Measurements from ENCODE around the gene TMCC1.
A peak's percentile ranks its signal among the peaks of the same experiment; 100 is the strongest.
"Not testable (repeated sequence)": the region's sequence is repeated elsewhere in the genome, so short reads cannot be mapped to it uniquely, and the experiment has no call there.

TMCC1 gene

DNA sequence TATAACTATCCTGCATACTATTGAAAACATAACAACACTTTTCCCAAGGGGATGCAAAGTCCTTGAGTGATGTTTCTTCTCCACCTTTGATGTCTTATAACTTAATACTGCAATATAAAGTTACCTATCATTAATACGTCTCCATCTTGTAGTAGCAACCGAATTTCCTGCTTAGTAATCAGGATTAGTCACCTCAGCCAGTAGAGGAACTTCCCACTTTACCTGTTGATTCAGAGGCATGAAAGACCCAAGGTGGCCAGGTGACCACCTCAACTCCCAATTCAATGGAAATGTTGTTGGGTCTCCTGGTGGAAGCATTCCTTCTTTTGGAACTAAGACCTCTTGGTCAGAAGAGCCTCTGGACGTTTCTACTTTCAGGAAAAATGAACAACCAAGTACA is 3.5 kb upstream of the TMCC1 start:
- no peak for TF ChIP-seq Cebpa-rat (IDR thresholded peaks at IDR 0.05)

DNA sequence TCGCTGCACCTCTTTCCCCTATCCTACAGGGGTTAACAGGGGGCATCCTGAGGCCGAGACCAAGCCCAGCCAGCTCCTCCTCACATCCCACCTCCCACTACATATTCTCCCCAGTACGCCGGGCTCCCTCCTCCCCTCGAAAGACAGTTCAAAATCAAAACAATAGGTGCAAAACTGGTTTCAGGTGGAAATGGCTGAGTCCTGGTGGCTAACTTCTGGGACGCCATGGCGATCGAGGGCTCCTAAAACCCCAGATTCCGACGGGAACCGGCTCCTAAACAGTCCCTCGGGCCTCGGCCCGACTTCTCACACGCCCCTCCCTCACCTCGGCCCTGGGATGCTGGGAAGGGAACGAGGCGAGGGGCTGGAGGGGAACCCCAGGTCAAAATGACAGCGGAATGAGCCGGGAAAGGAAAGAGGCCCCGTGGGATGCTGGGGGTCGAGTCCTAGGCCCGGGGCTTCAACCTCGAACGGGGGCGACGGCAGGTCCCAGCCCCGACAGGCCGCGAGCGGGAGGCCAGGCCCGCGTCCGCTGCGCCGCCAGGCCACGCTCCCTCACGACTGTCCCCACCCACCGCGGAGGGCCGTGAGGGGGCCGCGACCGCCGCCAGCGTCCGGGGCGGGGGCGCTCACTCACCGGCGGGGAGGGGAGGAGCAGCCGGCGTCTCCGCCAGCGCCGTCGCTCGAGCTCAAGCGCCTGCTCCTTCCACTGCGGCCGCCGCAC is 492 bp downstream of the TMCC1 start:
- Histone ChIP-seq H3K9me3 (peaks cover 13% of the 10 kb centered on the region), H3K9ac (peak overlapping the region; percentile 97), H3K27me3 (no peaks in the 10 kb centered on the region), H4K20me1 (no peaks in the 10 kb centered on the region), H3K4me1 (peaks cover 57% of the 10 kb centered on the region), H3K4me2 (peak overlapping the region; percentile 94), H3K36me3 (peaks cover 30% of the 10 kb centered on the region), H3K27ac (peak overlapping the region; percentile 97), H3K4me3 (peak overlapping the region; percentile 89)
- TF ChIP-seq Cebpa-rat (IDR thresholded peaks at IDR 0.05): no peak

More for the DNA sequence above, 3.5 kb upstream of the TMCC1 start:
- no peak overlapping the region for H3K9ac ChIP-seq
- peaks cover 17% of the 10 kb centered on the region for H3K4me1 ChIP-seq
- no peak overlapping the region for H3K4me3 ChIP-seq
- peaks cover 67% of the 10 kb centered on the region for H3K36me3 ChIP-seq
- no peak overlapping the region for H3K27ac ChIP-seq
- no peaks in the 10 kb centered on the region for H3K27me3 ChIP-seq
- peaks cover 53% of the 10 kb centered on the region for H3K9me3 ChIP-seq
- no peak overlapping the region for H3K4me2 ChIP-seq
- H4K20me1 ChIP-seq: no peaks in the 10 kb centered on the region

DNA sequence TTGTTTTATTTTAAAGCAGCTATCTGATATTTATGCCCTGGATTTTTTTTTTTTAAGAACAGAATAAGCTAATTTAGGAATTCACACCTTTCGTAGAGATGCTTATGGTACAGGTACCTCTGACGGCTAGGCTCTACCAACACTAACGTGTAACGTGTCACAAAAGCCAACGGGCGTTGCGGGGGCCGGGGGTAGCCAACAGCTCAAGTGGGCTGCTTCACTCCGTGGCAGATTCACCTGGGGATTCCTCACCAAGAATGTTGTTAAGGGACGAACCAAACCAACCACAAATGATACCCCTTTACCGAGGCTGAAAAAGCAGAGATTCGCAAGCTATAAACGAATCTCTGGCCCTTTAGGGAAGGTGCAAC is 1.0 kb downstream of the TMCC1 start:
- peaks cover 63% of the 10 kb centered on the region for H3K4me1 ChIP-seq

DNA sequence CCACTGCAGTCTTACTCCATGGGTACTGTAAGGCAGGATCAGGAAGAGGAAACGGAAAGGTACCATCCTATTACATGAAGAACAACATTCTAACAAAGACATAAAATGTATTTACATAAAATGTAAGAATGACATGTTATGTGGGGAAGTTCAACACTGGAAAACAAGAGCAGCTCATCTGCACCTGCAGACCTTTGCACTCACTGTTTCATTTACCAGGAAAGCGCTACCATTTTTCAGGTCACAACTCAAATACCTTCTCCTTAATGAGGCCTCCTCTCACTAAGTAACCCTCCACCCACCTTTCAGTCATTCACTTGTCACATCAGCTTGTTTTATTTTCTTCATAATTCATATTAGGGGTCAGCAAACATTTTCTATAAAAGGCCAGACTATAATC is 2.6 kb downstream of the TMCC1 start:
- H3K4me1 ChIP-seq: peaks cover 66% of the 10 kb centered on the region
- H3K9me3 ChIP-seq: no peaks in the 10 kb centered on the region; the same call in 1 of the 2 replicates
- peak overlapping the region; percentile 97 for H3K27ac ChIP-seq
- peak overlapping the region; percentile 97 for H3K9ac ChIP-seq
- H3K27me3 ChIP-seq: no peaks in the 10 kb centered on the region
- H3K4me2 ChIP-seq: peak overlapping the region; percentile 94
- peaks cover 19% of the 10 kb centered on the region; the same call in 1 of the 2 replicates for H3K36me3 ChIP-seq
- H3K4me3 ChIP-seq: peak overlapping the region; percentile 89
- H4K20me1 ChIP-seq: no peaks in the 10 kb centered on the region
- no peak for TF ChIP-seq Cebpa-rat (IDR thresholded peaks at IDR 0.05)

More for the DNA sequence above, 1.0 kb downstream of the TMCC1 start:
- Histone ChIP-seq H3K36me3 (peaks cover 24% of the 10 kb centered on the region), H3K9ac (peak overlapping the region; percentile 97), H3K9me3 (peaks cover 8% of the 10 kb centered on the region), H3K4me3 (peak overlapping the region; percentile 89), H4K20me1 (no peaks in the 10 kb centered on the region), H3K27me3 (no peaks in the 10 kb centered on the region), H3K27ac (peak overlapping the region; percentile 97), H3K4me2 (peak overlapping the region; percentile 94)
- no peak for TF ChIP-seq Cebpa-rat (IDR thresholded peaks at IDR 0.05)

DNA sequence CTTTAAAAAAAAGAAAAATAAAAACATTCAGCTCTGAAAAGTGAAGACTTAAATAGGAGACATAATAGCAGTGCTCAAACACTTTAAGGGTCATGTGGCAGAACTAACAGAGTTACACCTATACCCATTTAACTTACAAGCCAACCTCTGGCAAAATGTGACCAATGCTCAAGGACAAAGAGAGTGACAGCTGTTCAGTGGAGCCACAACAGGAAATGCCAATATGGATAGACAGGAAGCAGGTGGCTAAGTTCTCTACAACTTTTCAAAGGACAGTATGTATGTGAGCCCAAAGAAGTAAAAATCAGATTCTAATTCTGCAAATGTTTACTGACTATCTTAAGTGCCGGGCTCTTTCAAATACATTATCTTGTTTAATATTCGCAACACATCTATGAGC is 3.4 kb downstream of the TMCC1 start:
- H4K20me1 ChIP-seq: no peaks in the 10 kb centered on the region
- H3K9ac ChIP-seq: peak overlapping the region; percentile 97
- peaks cover 12% of the 10 kb centered on the region; the same call in 1 of the 2 replicates for H3K36me3 ChIP-seq
- H3K27me3 ChIP-seq: no peaks in the 10 kb centered on the region
- no peaks in the 10 kb centered on the region; the same call in 1 of the 2 replicates for H3K9me3 ChIP-seq
- H3K4me2 ChIP-seq: peak overlapping the region; percentile 94
- H3K4me1 ChIP-seq: peaks cover 65% of the 10 kb centered on the region
- peak overlapping the region; percentile 89; the same call in 1 of the 2 replicates for H3K4me3 ChIP-seq
- peak overlapping the region; percentile 97 for H3K27ac ChIP-seq
- no peak for TF ChIP-seq Cebpa-rat (IDR thresholded peaks at IDR 0.05)

DNA sequence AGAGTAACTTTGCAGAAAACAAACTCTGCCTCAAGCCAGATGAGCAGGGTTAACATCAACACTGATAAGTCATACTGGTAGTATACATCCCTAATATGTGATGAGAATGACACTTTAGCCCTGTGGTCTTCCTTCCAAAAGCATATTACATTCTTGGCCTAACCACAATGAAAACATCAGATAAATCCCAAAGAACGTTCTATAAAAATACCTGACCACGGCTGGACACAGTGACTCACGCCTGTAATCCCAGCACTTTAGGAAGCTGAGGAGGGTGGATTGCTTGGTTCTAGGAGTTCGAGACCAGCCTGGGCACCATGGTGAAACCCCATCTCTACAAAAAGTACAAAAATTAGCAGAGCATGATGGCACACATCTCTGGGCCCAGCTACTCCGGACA is 4.7 kb downstream of the TMCC1 start:
- H3K27me3 ChIP-seq: no peaks in the 10 kb centered on the region
- H3K4me1 ChIP-seq: peaks cover 55% of the 10 kb centered on the region
- no peak overlapping the region; the same call in 1 of the 2 replicates for H3K9ac ChIP-seq
- no peak overlapping the region for H3K4me3 ChIP-seq
- H3K4me2 ChIP-seq: peak overlapping the region; percentile 94
- H3K27ac ChIP-seq: peak overlapping the region; percentile 97
- H3K9me3 ChIP-seq: no peaks in the 10 kb centered on the region; the same call in 1 of the 2 replicates
- TF ChIP-seq Cebpa-rat (IDR thresholded peaks at IDR 0.05): no peak
- H3K36me3 ChIP-seq: peaks cover 11% of the 10 kb centered on the region; the same call in 1 of the 2 replicates
- no peaks in the 10 kb centered on the region for H4K20me1 ChIP-seq

DNA sequence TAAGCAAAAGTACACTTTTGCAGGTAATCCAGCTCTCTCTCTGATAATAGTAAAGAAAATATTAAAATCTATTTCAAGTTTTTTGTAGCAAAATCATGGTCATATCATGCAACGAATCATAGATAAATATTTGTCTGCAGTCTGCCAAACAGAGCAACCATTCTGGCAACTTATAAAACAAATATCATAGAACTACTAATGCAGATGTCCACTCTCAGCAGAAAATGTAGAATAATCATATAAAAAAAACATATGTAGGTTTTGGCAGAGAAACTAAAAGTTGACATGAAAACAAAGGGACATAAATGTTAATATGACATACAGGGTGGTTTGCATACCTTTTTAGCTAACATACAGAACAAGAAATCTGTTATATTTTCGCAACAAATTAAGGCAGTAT is 12.2 kb downstream of the TMCC1 start:
- Histone ChIP-seq H4K20me1 (peaks cover 31% of the 10 kb centered on the region; the same call in 1 of the 2 replicates), H3K9ac (no peak overlapping the region), H3K4me3 (no peak overlapping the region), H3K4me1 (no peaks in the 10 kb centered on the region), H3K4me2 (no peak overlapping the region), H3K36me3 (peaks cover 55% of the 10 kb centered on the region), H3K9me3 (peaks cover 9% of the 10 kb centered on the region; the same call in 1 of the 2 replicates), H3K27me3 (no peaks in the 10 kb centered on the region), H3K27ac (no peak overlapping the region)
- no peak for TF ChIP-seq Cebpa-rat (IDR thresholded peaks at IDR 0.05)

DNA sequence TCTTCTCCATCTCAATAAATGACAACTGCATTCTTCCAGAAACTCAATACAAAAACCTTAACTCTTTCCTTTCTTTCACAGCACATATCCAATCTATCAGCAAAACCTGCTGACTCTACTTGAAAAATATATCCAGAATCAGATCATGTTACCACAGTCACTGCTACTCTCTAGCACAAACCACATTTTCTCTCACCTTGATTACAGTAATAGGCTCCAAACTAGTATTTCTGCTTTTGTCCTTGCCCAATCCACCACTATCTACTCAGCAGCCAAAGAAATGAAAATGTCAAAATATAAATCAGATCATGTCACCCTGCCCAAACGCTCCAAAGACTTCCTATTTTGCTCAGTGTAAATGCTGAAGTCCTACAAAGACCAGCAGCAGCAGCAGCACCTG is 15.2 kb downstream of the TMCC1 start:
- Histone ChIP-seq H3K9ac (no peak overlapping the region), H4K20me1 (peaks cover 31% of the 10 kb centered on the region; the same call in 1 of the 2 replicates), H3K27me3 (no peaks in the 10 kb centered on the region), H3K9me3 (peaks cover 8% of the 10 kb centered on the region; the same call in 1 of the 2 replicates), H3K27ac (no peak overlapping the region), H3K4me2 (no peak overlapping the region), H3K36me3 (peaks cover 77% of the 10 kb centered on the region), H3K4me3 (no peak overlapping the region), H3K4me1 (no peaks in the 10 kb centered on the region)
- no peak for TF ChIP-seq Cebpa-rat (IDR thresholded peaks at IDR 0.05)

DNA sequence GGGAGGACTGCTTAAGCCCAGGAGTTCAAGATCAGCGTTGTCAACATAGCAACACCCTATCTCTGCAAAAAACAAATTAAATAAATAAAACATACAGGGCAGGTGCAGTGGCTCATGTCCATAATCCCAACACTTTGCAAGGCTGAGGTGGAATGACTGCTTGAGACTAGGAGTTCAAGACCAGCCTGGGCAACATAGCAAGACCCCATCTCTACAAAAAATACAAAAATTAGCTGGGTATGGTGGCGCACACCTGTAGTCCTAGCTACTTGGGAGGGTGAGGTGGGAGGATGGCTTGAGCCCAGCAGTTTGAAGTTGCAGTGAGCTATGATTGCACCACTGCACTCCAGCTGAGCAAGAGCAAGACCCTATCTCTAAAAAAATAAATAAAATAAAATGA is 19.0 kb downstream of the TMCC1 start:
- not testable (repeated sequence) for H3K4me1 ChIP-seq, H3K9me3 ChIP-seq, H3K27me3 ChIP-seq, H3K27ac ChIP-seq, H3K9ac ChIP-seq, H3K4me2 ChIP-seq, H3K4me3 ChIP-seq
- H3K36me3 ChIP-seq: peaks cover 78% of the 10 kb centered on the region
- H4K20me1 ChIP-seq: 0 out of 2 replicates have a peak, but pooled peaks cover 21% of the 10 kb centered on the region

DNA sequence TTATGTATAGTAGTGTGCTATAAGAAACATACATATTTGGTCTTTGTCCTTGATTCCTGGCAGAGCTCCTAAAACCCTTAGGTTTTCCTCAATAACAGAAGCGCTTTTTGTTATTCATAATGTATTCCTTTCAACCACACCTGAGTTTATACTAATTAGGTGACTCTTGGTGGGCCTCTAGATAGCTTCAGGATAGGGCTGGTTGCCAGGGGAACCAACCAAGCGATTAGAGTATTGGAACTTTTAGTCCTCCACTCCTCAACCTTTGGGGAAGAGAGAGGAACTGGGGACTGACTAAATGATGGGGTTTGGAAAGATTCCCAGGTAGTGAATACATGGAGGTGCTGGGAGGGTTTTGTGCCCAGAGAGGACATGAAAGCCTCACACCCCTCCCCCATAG is 24.6 kb downstream of the TMCC1 start:
- peaks cover 46% of the 10 kb centered on the region for H3K36me3 ChIP-seq
- no peak overlapping the region for H3K4me3 ChIP-seq
- H3K9me3 ChIP-seq: no peaks in the 10 kb centered on the region
- no peak overlapping the region for H3K4me2 ChIP-seq
- TF ChIP-seq Cebpa-rat (IDR thresholded peaks at IDR 0.05): no peak
- no peak overlapping the region for H3K9ac ChIP-seq
- H3K27ac ChIP-seq: no peak overlapping the region
- no peaks in the 10 kb centered on the region for H3K4me1 ChIP-seq
- H3K27me3 ChIP-seq: no peaks in the 10 kb centered on the region
- peaks cover 29% of the 10 kb centered on the region for H4K20me1 ChIP-seq

All from BLaER1 (cell line).